ENCODE data around the gene POU3F3. TPM values are rescaled to one million over a fixed set of nuclear protein-coding genes. Genes with fewer than 3 reads are reported as not detected.

Gene POU3F3
- total RNA-seq, 1 experiment from 2014 or later, result not detected

GRCh38 chr2:104840156-104840555, 13.8 kb upstream of the POU3F3 start:
- TF ChIP-seq CTCF (IDR thresholded peaks at IDR 0.05; ENCODE audit: unreplicated experiment), result no peak
- Mint-ChIP-seq H3K27me3 (ENCODE audit: unreplicated experiment) (peaks cover 13% of the 10 kb centered on the region), H3K36me3 (ENCODE audit: insufficient read depth, unreplicated experiment) (no peaks in the 10 kb centered on the region), H3K9me3 (ENCODE audit: low read depth, unreplicated experiment) (no peaks in the 10 kb centered on the region), H3K4me3 (ENCODE audit: low read depth, unreplicated experiment) (no peak overlapping the region), H3K27ac (ENCODE audit: unreplicated experiment) (no peak overlapping the region), H3K4me1 (ENCODE audit: low read depth, unreplicated experiment) (no peaks in the 10 kb centered on the region)
- intact Hi-C loops (cut with micrococcal nuclease; ENCODE audit: unreplicated experiment), result no loop called here
- CTCF ChIA-PET, result no interaction called here
- no peak for DNase-seq
- BruUV-seq (replicated peaks), result no TSS peak

- no peak overlapping the region for H3K4me3 Mint-ChIP-seq (ENCODE audit: low read depth, unreplicated experiment)
- no peaks in the 10 kb centered on the region for H3K36me3 Mint-ChIP-seq (ENCODE audit: insufficient read depth, unreplicated experiment)
- no peaks in the 10 kb centered on the region for H3K4me1 Mint-ChIP-seq (ENCODE audit: low read depth, unreplicated experiment)
- no peak overlapping the region for H3K27ac Mint-ChIP-seq (ENCODE audit: unreplicated experiment)
- H3K27me3 Mint-ChIP-seq (ENCODE audit: unreplicated experiment), result peaks cover 19% of the 10 kb centered on the region
- no peaks in the 10 kb centered on the region for H3K9me3 Mint-ChIP-seq (ENCODE audit: low read depth, unreplicated experiment)
- CTCF ChIA-PET, result no interaction called here
- no peak for DNase-seq
- TF ChIP-seq CTCF (IDR thresholded peaks at IDR 0.05; ENCODE audit: unreplicated experiment), result no peak
- intact Hi-C loops (cut with micrococcal nuclease; ENCODE audit: unreplicated experiment), result no loop called here
- BruUV-seq (replicated peaks), result no TSS peak
Measured at GRCh38 chr2:104840893-104841585, 12.9 kb upstream of the POU3F3 start.

- H3K4me3 Mint-ChIP-seq (ENCODE audit: low read depth, unreplicated experiment), result no peak overlapping the region
- no peak for TF ChIP-seq CTCF (IDR thresholded peaks at IDR 0.05; ENCODE audit: unreplicated experiment)
- CTCF ChIA-PET, result no interaction called here
- no TSS peak for BruUV-seq (replicated peaks)
- no peaks in the 10 kb centered on the region for H3K9me3 Mint-ChIP-seq (ENCODE audit: low read depth, unreplicated experiment)
- peaks cover 21% of the 10 kb centered on the region for H3K27me3 Mint-ChIP-seq (ENCODE audit: unreplicated experiment)
- no peak for DNase-seq
- intact Hi-C loops (cut with micrococcal nuclease; ENCODE audit: unreplicated experiment), result no loop called here
- H3K36me3 Mint-ChIP-seq (ENCODE audit: insufficient read depth, unreplicated experiment), result no peaks in the 10 kb centered on the region
- H3K27ac Mint-ChIP-seq (ENCODE audit: unreplicated experiment), result no peak overlapping the region
- no peaks in the 10 kb centered on the region for H3K4me1 Mint-ChIP-seq (ENCODE audit: low read depth, unreplicated experiment)
Measured at GRCh38 chr2:104841744-104842143, 12.2 kb upstream of the POU3F3 start.

GRCh38 chr2:104844807-104845551, 8.9 kb upstream of the POU3F3 start:
- CTCF ChIA-PET, result no interaction called here
- TF ChIP-seq CTCF (IDR thresholded peaks at IDR 0.05; ENCODE audit: unreplicated experiment), result no peak
- peaks cover 54% of the 10 kb centered on the region for H3K27me3 Mint-ChIP-seq (ENCODE audit: unreplicated experiment)
- DNase-seq, result no peak
- H3K4me1 Mint-ChIP-seq (ENCODE audit: low read depth, unreplicated experiment), result no peaks in the 10 kb centered on the region
- no peak overlapping the region for H3K4me3 Mint-ChIP-seq (ENCODE audit: low read depth, unreplicated experiment)
- no peak overlapping the region for H3K27ac Mint-ChIP-seq (ENCODE audit: unreplicated experiment)
- no peaks in the 10 kb centered on the region for H3K36me3 Mint-ChIP-seq (ENCODE audit: insufficient read depth, unreplicated experiment)
- no peaks in the 10 kb centered on the region for H3K9me3 Mint-ChIP-seq (ENCODE audit: low read depth, unreplicated experiment)
- intact Hi-C loops (cut with micrococcal nuclease; ENCODE audit: unreplicated experiment), result no loop called here
- no TSS peak for BruUV-seq (replicated peaks)

Measured in Calu3 (cell line).